HG03571 (cell line): ENCODE data around the gene THRB.
A peak's percentile ranks its signal among the peaks of the same experiment; 100 is the strongest.

Source experiments
- ATAC-seq: cut with Tn5 transposase; IDR thresholded peaks from one replicate; pipeline ENCODE4 v1.9.1; 2021; ENCODE audit not compliant: unreplicated experiment

THRB gene

GRCh38 chr3:24278543-24278942, 216.1 kb downstream of the THRB start:
- no peak for ATAC-seq

- no peak for ATAC-seq
Observed at GRCh38 chr3:24273491-24273890, 221.2 kb downstream of the THRB start.

- no peak for ATAC-seq
Observed at GRCh38 chr3:24272875-24273274, 221.8 kb downstream of the THRB start.

GRCh38 chr3:24272408-24272807, 222.2 kb downstream of the THRB start:
- ATAC-seq, result no peak

- no peak for ATAC-seq
Observed at GRCh38 chr3:24271228-24271627, 223.4 kb downstream of the THRB start.

GRCh38 chr3:24270744-24271143, 223.9 kb downstream of the THRB start:
- ATAC-seq, result no peak

- no peak for ATAC-seq
Observed at GRCh38 chr3:24270204-24270691, 224.4 kb downstream of the THRB start.

GRCh38 chr3:24264748-24265158, 229.9 kb downstream of the THRB start:
- ATAC-seq, result peak; percentile 75

GRCh38 chr3:24264011-24264410, 230.6 kb downstream of the THRB start:
- no peak for ATAC-seq

GRCh38 chr3:24263069-24263668, 231.5 kb downstream of the THRB start:
- no peak for ATAC-seq

- ATAC-seq, result no peak
Observed at GRCh38 chr3:24261521-24261920, 233.1 kb downstream of the THRB start.

- no peak for ATAC-seq
Observed at GRCh38 chr3:24259901-24260512, 234.6 kb downstream of the THRB start.

- no peak for ATAC-seq
Observed at GRCh38 chr3:24258727-24259600, 235.7 kb downstream of the THRB start.

- no peak for ATAC-seq
Observed at GRCh38 chr3:24258260-24258659, 236.4 kb downstream of the THRB start.

- ATAC-seq, result no peak
Observed at GRCh38 chr3:24255414-24255813, 239.2 kb downstream of the THRB start.

GRCh38 chr3:24254649-24255048, 240.0 kb downstream of the THRB start:
- ATAC-seq, result no peak

GRCh38 chr3:24253336-24253735, 241.3 kb downstream of the THRB start:
- no peak for ATAC-seq

GRCh38 chr3:24249523-24249922, 245.1 kb downstream of the THRB start:
- no peak for ATAC-seq

GRCh38 chr3:24245056-24245455, 249.6 kb downstream of the THRB start:
- no peak for ATAC-seq

GRCh38 chr3:24244491-24244890, 250.2 kb downstream of the THRB start:
- no peak for ATAC-seq

- ATAC-seq, result no peak
Observed at GRCh38 chr3:24242012-24242698, 252.5 kb downstream of the THRB start.
